ENCODE results near the gene SIRPA. TPM values are rescaled to one million over a fixed set of nuclear protein-coding genes. Genes with fewer than 3 reads are reported as not detected.

SIRPA gene
- total RNA-seq, 1 donor from 2014 or later, result not detected

GRCh38 chr20:1885254-1885653 lies 10.0 kb upstream of the SIRPA start:
- peaks cover 25% of the 10 kb centered on the region for H3K27me3 Mint-ChIP-seq (ENCODE audit: low read depth)
- H3K9me3 Mint-ChIP-seq, result no peaks in the 10 kb centered on the region
- H3K4me3 Mint-ChIP-seq (ENCODE audit: low read depth), result no peak overlapping the region

DNA sequence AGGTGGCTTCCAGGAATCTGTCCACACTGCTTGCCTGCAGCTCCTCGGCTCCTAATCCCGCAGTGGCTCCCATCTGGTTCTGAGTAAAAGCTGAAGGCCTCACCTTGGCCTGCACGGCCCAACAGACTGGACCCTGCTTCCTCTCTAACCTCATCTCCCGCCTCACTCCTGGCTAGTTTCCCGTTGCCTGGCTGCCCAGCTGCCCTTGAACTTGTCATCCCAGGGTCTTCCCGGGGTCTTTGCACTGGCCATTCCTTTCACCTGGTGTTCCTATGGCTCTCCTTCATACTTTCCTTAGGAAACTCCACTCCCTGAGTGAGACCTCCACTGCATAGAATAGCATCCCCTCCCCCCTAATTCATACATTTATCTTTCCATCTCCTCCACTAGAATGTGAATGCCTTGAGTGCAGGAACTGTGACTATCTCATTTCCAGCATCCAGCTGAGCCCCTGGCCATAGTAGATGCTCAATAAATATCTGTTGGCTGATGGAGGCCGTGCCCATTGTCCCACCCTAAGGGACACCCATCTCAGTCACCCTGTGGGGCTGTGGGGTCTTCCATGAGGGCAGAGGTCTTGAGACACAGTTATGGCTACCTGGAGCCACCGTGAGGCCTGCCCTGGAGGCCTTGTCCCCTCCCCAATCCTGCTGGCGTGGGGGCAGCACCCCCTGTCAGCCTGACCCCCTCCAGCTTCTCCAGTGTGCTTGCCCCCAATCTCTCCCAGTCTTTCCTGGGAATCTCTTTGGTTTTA lies 9.1 kb upstream of the SIRPA start:
- no peak for DNase-seq (ENCODE audit: low spot score)
- Mint-ChIP-seq H3K9me3 (no peaks in the 10 kb centered on the region), H3K27me3 (ENCODE audit: low read depth) (peaks cover 27% of the 10 kb centered on the region), H3K4me3 (ENCODE audit: low read depth) (no peak overlapping the region), H3K36me3 (ENCODE audit: low read depth) (no peaks in the 10 kb centered on the region), H3K4me1 (ENCODE audit: low read depth) (no peaks in the 10 kb centered on the region), H3K27ac (no peak overlapping the region)
- intact Hi-C loops (cut with micrococcal nuclease), result no loop called here

More at GRCh38 chr20:1885254-1885653, 10.0 kb upstream of the SIRPA start:
- DNase-seq (ENCODE audit: low spot score), result no peak
- Mint-ChIP-seq H3K4me1 (ENCODE audit: low read depth) (no peaks in the 10 kb centered on the region), H3K27ac (no peak overlapping the region), H3K36me3 (ENCODE audit: low read depth) (no peaks in the 10 kb centered on the region)
- intact Hi-C loops (cut with micrococcal nuclease), result no loop called here

DNA sequence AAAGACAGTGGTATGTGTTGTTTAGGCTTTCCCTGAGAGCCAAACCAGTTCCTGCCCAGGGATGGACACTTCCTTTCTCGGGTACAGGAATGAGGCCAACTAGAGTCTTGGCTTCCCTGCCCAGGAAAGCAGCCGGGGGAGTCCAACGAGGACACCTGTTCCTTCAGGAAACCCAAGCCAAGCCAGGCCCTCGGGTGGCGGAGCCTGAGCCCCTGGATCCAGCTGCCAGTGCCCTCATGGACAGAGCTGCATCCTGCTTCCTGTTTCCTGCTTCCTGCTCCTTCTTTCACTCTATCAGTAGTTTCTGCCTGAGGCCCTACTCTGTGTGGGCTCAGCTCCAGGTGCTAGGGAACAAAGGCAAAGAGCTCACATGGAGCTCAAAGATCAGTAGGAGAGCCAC lies 7.9 kb upstream of the SIRPA start:
- H3K4me1 Mint-ChIP-seq (ENCODE audit: low read depth), result no peaks in the 10 kb centered on the region
- DNase-seq (ENCODE audit: low spot score), result no peak
- no peak overlapping the region for H3K27ac Mint-ChIP-seq
- no peak overlapping the region for H3K4me3 Mint-ChIP-seq (ENCODE audit: low read depth)
- no peaks in the 10 kb centered on the region for H3K9me3 Mint-ChIP-seq
- H3K27me3 Mint-ChIP-seq (ENCODE audit: low read depth), result peaks cover 37% of the 10 kb centered on the region
- intact Hi-C loops (cut with micrococcal nuclease), result no loop called here
- no peaks in the 10 kb centered on the region for H3K36me3 Mint-ChIP-seq (ENCODE audit: low read depth)

- H3K9me3 Mint-ChIP-seq, result no peaks in the 10 kb centered on the region
- no peak overlapping the region for H3K27ac Mint-ChIP-seq
- no peaks in the 10 kb centered on the region for H3K4me1 Mint-ChIP-seq (ENCODE audit: low read depth)
- no peak for DNase-seq (ENCODE audit: low spot score)
- intact Hi-C loops (cut with micrococcal nuclease), result no loop called here
- no peaks in the 10 kb centered on the region for H3K36me3 Mint-ChIP-seq (ENCODE audit: low read depth)
- no peak overlapping the region for H3K4me3 Mint-ChIP-seq (ENCODE audit: low read depth)
- peaks cover 40% of the 10 kb centered on the region for H3K27me3 Mint-ChIP-seq (ENCODE audit: low read depth)
Measured at GRCh38 chr20:1887756-1888155, 7.5 kb upstream of the SIRPA start.

DNA sequence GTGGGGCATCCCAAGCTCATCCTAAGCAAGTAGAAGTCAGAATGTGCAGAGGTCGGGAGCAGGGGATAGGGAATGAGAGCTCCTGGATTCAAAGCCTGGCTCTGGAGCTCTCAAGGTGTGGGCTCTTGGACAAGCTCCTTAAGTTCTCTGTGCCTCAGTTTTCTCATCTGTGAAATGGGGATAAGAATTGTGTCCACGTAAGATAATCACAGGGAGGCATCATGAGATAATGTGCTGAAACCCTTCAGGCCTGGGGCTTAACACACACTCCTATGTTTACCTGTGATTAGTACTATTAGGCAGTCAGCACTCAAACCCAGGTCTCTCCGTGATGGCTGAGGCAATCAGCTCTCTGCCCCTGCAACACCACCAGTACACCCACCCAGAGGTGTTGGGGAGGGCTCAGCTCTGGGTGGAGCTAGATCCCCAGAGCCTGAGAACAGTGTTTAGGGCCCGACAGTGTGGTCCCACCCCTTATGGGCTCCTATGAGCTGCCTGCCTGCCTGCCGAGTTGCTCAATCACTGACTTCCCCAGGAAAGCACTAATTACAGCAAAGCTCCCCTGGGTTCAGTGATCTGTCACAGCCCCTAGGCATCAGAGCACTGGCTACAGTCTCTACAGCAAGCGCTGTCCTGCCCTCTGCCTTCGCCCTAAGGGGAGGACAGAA lies 6.3 kb upstream of the SIRPA start:
- Mint-ChIP-seq H3K27me3 (ENCODE audit: low read depth) (peaks cover 47% of the 10 kb centered on the region), H3K27ac (no peak overlapping the region), H3K4me1 (ENCODE audit: low read depth) (no peaks in the 10 kb centered on the region), H3K9me3 (no peaks in the 10 kb centered on the region), H3K4me3 (ENCODE audit: low read depth) (no peak overlapping the region), H3K36me3 (ENCODE audit: low read depth) (no peaks in the 10 kb centered on the region)
- no peak for DNase-seq (ENCODE audit: low spot score)
- intact Hi-C loops (cut with micrococcal nuclease), result no loop called here

GRCh38 chr20:1890469-1891262 lies 4.5 kb upstream of the SIRPA start:
- no peaks in the 10 kb centered on the region for H3K9me3 Mint-ChIP-seq
- H3K27me3 Mint-ChIP-seq (ENCODE audit: low read depth), result peaks cover 47% of the 10 kb centered on the region
- DNase-seq (ENCODE audit: low spot score), result no peak
- H3K4me1 Mint-ChIP-seq (ENCODE audit: low read depth), result no peaks in the 10 kb centered on the region
- no peak overlapping the region for H3K27ac Mint-ChIP-seq
- H3K36me3 Mint-ChIP-seq (ENCODE audit: low read depth), result no peaks in the 10 kb centered on the region
- H3K4me3 Mint-ChIP-seq (ENCODE audit: low read depth), result no peak overlapping the region
- intact Hi-C loops (cut with micrococcal nuclease), result no loop called here

GRCh38 chr20:1891263-1892118 lies 3.7 kb upstream of the SIRPA start:
- no peaks in the 10 kb centered on the region for H3K9me3 Mint-ChIP-seq
- H3K36me3 Mint-ChIP-seq (ENCODE audit: low read depth), result no peaks in the 10 kb centered on the region
- H3K27me3 Mint-ChIP-seq (ENCODE audit: low read depth), result peaks cover 54% of the 10 kb centered on the region
- H3K4me3 Mint-ChIP-seq (ENCODE audit: low read depth), result no peak overlapping the region
- intact Hi-C loops (cut with micrococcal nuclease), result no loop called here
- no peaks in the 10 kb centered on the region for H3K4me1 Mint-ChIP-seq (ENCODE audit: low read depth)
- no peak for DNase-seq (ENCODE audit: low spot score)
- no peak overlapping the region for H3K27ac Mint-ChIP-seq

GRCh38 chr20:1892119-1892385 lies 3.2 kb upstream of the SIRPA start:
- no peaks in the 10 kb centered on the region for H3K4me1 Mint-ChIP-seq (ENCODE audit: low read depth)
- intact Hi-C loops (cut with micrococcal nuclease), result no loop called here
- H3K27ac Mint-ChIP-seq, result no peak overlapping the region
- H3K4me3 Mint-ChIP-seq (ENCODE audit: low read depth), result no peak overlapping the region
- no peaks in the 10 kb centered on the region for H3K36me3 Mint-ChIP-seq (ENCODE audit: low read depth)
- no peaks in the 10 kb centered on the region for H3K9me3 Mint-ChIP-seq
- peaks cover 59% of the 10 kb centered on the region for H3K27me3 Mint-ChIP-seq (ENCODE audit: low read depth)
- no peak for DNase-seq (ENCODE audit: low spot score)

DNA sequence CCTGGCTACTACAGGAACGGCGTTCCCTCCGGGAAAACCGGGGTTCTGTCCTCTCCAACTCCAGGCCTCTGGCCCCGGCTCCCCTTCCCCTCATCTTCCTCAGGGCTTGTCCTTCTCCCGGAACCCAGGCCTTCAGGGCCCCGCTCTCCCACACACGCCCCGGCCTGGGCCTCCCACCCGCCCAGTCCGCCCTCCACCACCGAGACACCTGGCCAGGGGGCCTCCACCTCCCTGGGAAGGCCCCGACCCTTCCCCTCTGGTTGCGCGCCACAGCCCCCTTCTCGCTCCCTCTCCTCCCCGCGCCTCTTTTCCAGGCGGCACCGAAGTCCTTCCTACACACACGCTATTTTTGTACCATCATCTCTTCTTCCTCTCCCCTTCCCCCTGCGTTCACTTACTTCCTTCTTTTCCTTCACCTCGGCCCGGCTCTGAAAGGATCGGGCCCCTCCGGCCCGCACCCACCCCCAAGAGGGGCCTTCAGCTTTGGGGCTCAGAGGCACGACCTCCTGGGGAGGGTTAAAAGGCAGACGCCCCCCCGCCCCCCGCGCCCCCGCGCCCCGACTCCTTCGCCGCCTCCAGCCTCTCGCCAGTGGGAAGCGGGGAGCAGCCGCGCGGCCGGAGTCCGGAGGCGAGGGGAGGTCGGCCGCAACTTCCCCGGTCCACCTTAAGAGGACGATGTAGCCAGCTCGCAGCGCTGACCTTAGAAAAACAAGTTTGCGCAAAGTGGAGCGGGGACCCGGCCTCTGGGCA lies 1.3 kb upstream of the SIRPA start:
- Mint-ChIP-seq H3K27ac (no peak overlapping the region), H3K4me1 (ENCODE audit: low read depth) (no peaks in the 10 kb centered on the region), H3K36me3 (ENCODE audit: low read depth) (no peaks in the 10 kb centered on the region), H3K27me3 (ENCODE audit: low read depth) (peaks cover 56% of the 10 kb centered on the region), H3K9me3 (no peaks in the 10 kb centered on the region), H3K4me3 (ENCODE audit: low read depth) (no peak overlapping the region)
- DNase-seq (ENCODE audit: low spot score), result no peak
- intact Hi-C loops (cut with micrococcal nuclease), result no loop called here

GRCh38 chr20:1894471-1894950 lies 696 bp upstream of the SIRPA start:
- no peak for DNase-seq (ENCODE audit: low spot score)
- Mint-ChIP-seq H3K27me3 (ENCODE audit: low read depth) (peaks cover 59% of the 10 kb centered on the region), H3K9me3 (no peaks in the 10 kb centered on the region), H3K36me3 (ENCODE audit: low read depth) (no peaks in the 10 kb centered on the region), H3K27ac (no peak overlapping the region), H3K4me1 (ENCODE audit: low read depth) (no peaks in the 10 kb centered on the region), H3K4me3 (ENCODE audit: low read depth) (no peak overlapping the region)
- intact Hi-C loops (cut with micrococcal nuclease), result no loop called here

DNA sequence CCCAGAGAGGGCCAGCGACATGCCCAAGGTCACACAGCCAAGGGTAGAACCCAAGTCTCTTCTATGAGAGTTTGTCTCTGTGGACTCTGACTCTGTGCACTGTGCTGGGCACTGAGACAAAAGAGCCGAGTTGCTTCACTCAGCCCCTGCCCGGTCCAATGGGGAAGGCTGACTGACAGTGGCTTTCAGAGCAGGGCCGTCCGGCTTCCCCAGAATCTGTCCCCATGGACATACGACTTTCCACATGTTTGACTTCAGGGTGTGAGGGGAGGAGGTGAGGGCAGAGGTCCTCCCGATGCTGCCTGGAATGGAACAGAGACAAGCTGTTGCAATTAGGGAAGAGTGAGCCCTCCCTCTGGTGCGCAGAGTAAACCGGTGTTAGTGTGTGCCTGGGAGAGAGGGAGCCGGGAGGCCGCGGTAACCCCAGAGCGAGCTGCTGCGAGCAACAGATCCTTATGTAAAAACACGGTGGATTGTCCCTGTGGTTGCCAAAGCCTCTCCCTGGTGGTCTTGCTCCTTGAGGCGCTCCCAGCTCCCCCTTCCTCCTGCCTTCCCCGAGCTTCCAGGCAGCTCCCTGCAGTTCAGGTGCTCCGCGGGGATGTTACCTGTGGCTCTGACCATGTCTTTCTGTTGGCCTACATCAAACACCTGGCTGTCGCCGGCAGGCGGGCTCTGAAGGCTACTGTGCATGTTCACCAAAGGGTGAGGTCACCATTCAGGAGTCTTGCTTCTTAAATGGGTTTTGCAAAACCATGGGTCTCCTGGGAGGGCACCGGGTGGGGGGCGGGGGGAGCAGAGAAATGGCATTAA lies 672 bp downstream of the SIRPA start:
- DNase-seq (ENCODE audit: low spot score), result no peak
- Mint-ChIP-seq H3K4me1 (ENCODE audit: low read depth) (no peaks in the 10 kb centered on the region), H3K4me3 (ENCODE audit: low read depth) (no peak overlapping the region), H3K27me3 (ENCODE audit: low read depth) (peaks cover 58% of the 10 kb centered on the region), H3K9me3 (no peaks in the 10 kb centered on the region), H3K27ac (no peak overlapping the region), H3K36me3 (ENCODE audit: low read depth) (no peaks in the 10 kb centered on the region)
- intact Hi-C loops (cut with micrococcal nuclease), result no loop called here
